HEK293 (cell line): ENCODE results near the gene TRIM7.
A peak's percentile ranks its signal among the peaks of the same experiment; 100 is the strongest.

ENCODE experiments used
- CTCF ChIA-PET: fragments of 350-600 bp; formaldehyde crosslinking; extraction: SDS; loops from one replicate; lab custom pipeline; 2021; ENCODE audit warnings: antibody characterized with exemption; lab: Yijun Ruan, JAX
- POLR2A ChIA-PET: fragments of 300-600 bp; formaldehyde crosslinking; extraction: SDS; loops from one replicate; lab custom pipeline; 2020; ENCODE audit warnings: antibody characterized with exemption, inconsistent platforms; lab: Yijun Ruan, JAX
- H3K27ac ChIP-seq: fragments of 200-500 bp; sonication (Bioruptor generic); 2 replicates; pipeline ENCODE4 v1.5.1; 2014; ENCODE audit warnings: low read depth, low read length, control low read depth, inconsistent platforms; ENCODE audit errors: extremely low read depth
- H3K36me3 ChIP-seq, 2 experiments: fragments of 200-500 bp in 1 of 2; sonication (Bioruptor generic) in 1 of 2; 1 replicate in 1 of 2; 2 replicates in 1 of 2; pipeline ENCODE4 v1.5.1; 2014 to 2017; ENCODE audit warnings: inconsistent platforms in 2 of 2, low read length in 2 of 2; ENCODE audit not compliant: control insufficient read depth in 2 of 2, insufficient read depth in 1 of 2
- H3K4me1 ChIP-seq: fragments of 200-500 bp; sonication (Bioruptor generic); 2 replicates; pipeline ENCODE4 v1.5.1; 2014; ENCODE audit warnings: mild to moderate bottlenecking, low read length, inconsistent platforms; ENCODE audit not compliant: control insufficient read depth, insufficient read depth
- H3K4me3 ChIP-seq: 2 replicates; pipeline ENCODE4 v1.5.1; 2011; ENCODE audit warnings: low read depth, mild to moderate bottlenecking, control low read depth, low read length, moderate library complexity
- H3K9me3 ChIP-seq: fragments of 200-500 bp; sonication (Bioruptor generic); 2 replicates; pipeline ENCODE4 v1.5.1; 2014; ENCODE audit warnings: low read depth, low read length, inconsistent platforms; ENCODE audit not compliant: control insufficient read depth, insufficient read depth
- GFI1B ChIP-seq: fragments of 450-650 bp; formaldehyde crosslinking; IDR thresholded peaks from 2 replicates; pipeline ENCODE4 v1.5.1; 2016; ENCODE audit warnings: missing biosample characterization, missing genetic modification characterization
- GLIS1 ChIP-seq: fragments of 450-650 bp; formaldehyde crosslinking; IDR thresholded peaks from 2 replicates; pipeline ENCODE4 v1.5.1; 2016; ENCODE audit warnings: missing biosample characterization, missing genetic modification characterization
- PRDM10 ChIP-seq: fragments of 450-650 bp; formaldehyde crosslinking; IDR thresholded peaks from 2 replicates; pipeline ENCODE4 v1.5.1; 2016; ENCODE audit warnings: missing biosample characterization, missing genetic modification characterization
- PRDM2 ChIP-seq: fragments of 450-650 bp; formaldehyde crosslinking; IDR thresholded peaks from 2 replicates; pipeline ENCODE4 v1.5.1; 2016; ENCODE audit warnings: missing biosample characterization, missing genetic modification characterization, borderline replicate concordance
- SP2 ChIP-seq: fragments of 450-650 bp; formaldehyde crosslinking; IDR thresholded peaks from 2 replicates; pipeline ENCODE4 v1.5.1; 2016; ENCODE audit warnings: missing biosample characterization, missing genetic modification characterization
- TRIM28 ChIP-seq: IDR thresholded peaks from 2 replicates; pipeline ENCODE4 v1.6.1; 2011; ENCODE audit warnings: low read length, control low read depth, borderline replicate concordance
- ZBTB44 ChIP-seq: fragments of 450-650 bp; IDR thresholded peaks from 2 replicates; pipeline ENCODE4 v1.5.1; 2018; ENCODE audit warnings: missing biosample characterization, mild to moderate bottlenecking, missing genetic modification characterization
- ZBTB48 ChIP-seq: fragments of 450-650 bp; formaldehyde crosslinking; IDR thresholded peaks from 2 replicates; pipeline ENCODE4 v1.5.1; 2016; ENCODE audit warnings: missing biosample characterization, missing genetic modification characterization
- ZIC2 ChIP-seq: fragments of 450-650 bp; formaldehyde crosslinking; IDR thresholded peaks from 2 replicates; pipeline ENCODE4 v1.5.1; 2016; ENCODE audit warnings: missing biosample characterization, missing genetic modification characterization
- ZNF221 ChIP-seq: fragments of 450-650 bp; formaldehyde crosslinking; IDR thresholded peaks from 2 replicates; pipeline ENCODE4 v1.5.1; 2017; ENCODE audit warnings: missing biosample characterization, missing genetic modification characterization, borderline replicate concordance
- ZNF311 ChIP-seq: fragments of 450-650 bp; formaldehyde crosslinking; IDR thresholded peaks from 2 replicates; pipeline ENCODE4 v1.5.1; 2017; ENCODE audit warnings: missing biosample characterization, missing genetic modification characterization, borderline replicate concordance
- ZNF362 ChIP-seq: fragments of 450-650 bp; formaldehyde crosslinking; IDR thresholded peaks from 2 replicates; pipeline ENCODE4 v1.5.1; 2016; ENCODE audit warnings: missing biosample characterization, missing genetic modification characterization
- ZNF600 ChIP-seq: fragments of 450-650 bp; formaldehyde crosslinking; IDR thresholded peaks from 2 replicates; pipeline ENCODE4 v1.5.1; 2016; ENCODE audit warnings: missing biosample characterization, missing genetic modification characterization
- ZNF654 ChIP-seq: fragments of 450-650 bp; formaldehyde crosslinking; IDR thresholded peaks from 2 replicates; pipeline ENCODE4 v1.5.1; 2016; ENCODE audit warnings: low read depth, missing biosample characterization, missing genetic modification characterization
- ZNF692 ChIP-seq: fragments of 450-650 bp; formaldehyde crosslinking; IDR thresholded peaks from 2 replicates; pipeline ENCODE4 v1.5.1; 2016; ENCODE audit warnings: missing biosample characterization, missing genetic modification characterization

Gene TRIM7

GRCh38 chr5:181231432-181231831 is 26.4 kb upstream of the TRIM7 start:
- POLR2A ChIA-PET, result interaction anchor here (1.0 to 2.2 kb wide), 2 partner anchors 8 to 23 kb away, joined by 5 to 6 read pairs; no protein-coding TSS in a partner anchor
- CTCF ChIA-PET, result no interaction called here

GRCh38 chr5:181230551-181230950 is 25.6 kb upstream of the TRIM7 start:
- no peak overlapping the region for H3K4me3 ChIP-seq
- no peaks in the 10 kb centered on the region for H3K9me3 ChIP-seq
- CTCF ChIA-PET, result no interaction called here
- H3K4me1 ChIP-seq, result no peaks in the 10 kb centered on the region
- no peak overlapping the region for H3K27ac ChIP-seq
- TF ChIP-seq ZNF600 (tag by site-specific recombination) (no peak), ZNF362 (tag by site-specific recombination) (peak; percentile 11; the same call in 1 of the 2 replicates)
- POLR2A ChIA-PET, result interaction anchor here (0.7 to 1.7 kb wide), 2 partner anchors 39 to 443 kb away, joined by 4 to 5 read pairs; no protein-coding TSS in a partner anchor
- H3K36me3 ChIP-seq, result peaks cover 9 to 77% of the 10 kb centered on the region in 2 experiments; a peak in 2 of 3 replicates

More at GRCh38 chr5:181231432-181231831, 26.4 kb upstream of the TRIM7 start:
- no peak overlapping the region for H3K27ac ChIP-seq
- TF ChIP-seq ZNF221 (tag by site-specific recombination), result no peak
- 0 out of 2 replicates have a peak, but pooled peaks have one; percentile 14 for TF ChIP-seq ZBTB48 (tag by site-specific recombination)
- no peak for TF ChIP-seq ZNF311 (tag by site-specific recombination)
- peak; percentile 24; the same call in 1 of the 2 replicates for TF ChIP-seq GLIS1 (tag by site-specific recombination)
- TF ChIP-seq PRDM10 (tag by site-specific recombination), result peak; percentile 70
- TF ChIP-seq ZNF654 (tag by site-specific recombination), result no peak
- TF ChIP-seq TRIM28, result no peak
- 0 out of 2 replicates have a peak, but pooled peaks have one; percentile 13 for TF ChIP-seq SP2
- TF ChIP-seq ZNF692 (tag by site-specific recombination), result no peak
- TF ChIP-seq GFI1B (tag by site-specific recombination), result no peak
- TF ChIP-seq ZNF600 (tag by site-specific recombination), result peak; percentile 90
- TF ChIP-seq ZIC2 (tag by site-specific recombination), result 0 out of 2 replicates have a peak, but pooled peaks have one; percentile 27
- H3K36me3 ChIP-seq, result peaks cover 14 to 80% of the 10 kb centered on the region in 2 experiments
- H3K4me3 ChIP-seq, result no peak overlapping the region
- no peaks in the 10 kb centered on the region for H3K4me1 ChIP-seq
- no peaks in the 10 kb centered on the region for H3K9me3 ChIP-seq

GRCh38 chr5:181229996-181230395 is 25.0 kb upstream of the TRIM7 start:
- H3K36me3 ChIP-seq, result peaks cover 9 to 77% of the 10 kb centered on the region in 2 experiments; a peak in 2 of 3 replicates
- no peak overlapping the region for H3K27ac ChIP-seq
- no peak for TF ChIP-seq PRDM2 (tag by site-specific recombination)
- TF ChIP-seq ZBTB44 (tag by site-specific recombination), result no peak
- no peak overlapping the region for H3K4me3 ChIP-seq
- H3K4me1 ChIP-seq, result no peaks in the 10 kb centered on the region
- ChIA-PET CTCF (interaction anchor here (0.7 kb wide), 1 partner anchor 41 kb away, joined by 4 read pairs; no protein-coding TSS in a partner anchor), POLR2A (interaction anchor here (0.6 to 1.7 kb wide), 4 partner anchors 14 to 442 kb away, joined by 3 to 5 read pairs (median 4); no protein-coding TSS in a partner anchor)
- no peaks in the 10 kb centered on the region for H3K9me3 ChIP-seq
